GM12873 (cell line): ENCODE measurements around the gene HS3ST3A1.

Experiments
- TF ChIP-seq, protein P1 (sequence below): IDR thresholded peaks from 2 replicates; pipeline ENCODE4 v1.5.1; 2012; ENCODE audit warnings: low read depth, mild to moderate bottlenecking, moderate library complexity, low read length, control low read depth; ENCODE audit not compliant: insufficient read depth; ENCODE audit errors: missing control alignments

HS3ST3A1 gene

DNA sequence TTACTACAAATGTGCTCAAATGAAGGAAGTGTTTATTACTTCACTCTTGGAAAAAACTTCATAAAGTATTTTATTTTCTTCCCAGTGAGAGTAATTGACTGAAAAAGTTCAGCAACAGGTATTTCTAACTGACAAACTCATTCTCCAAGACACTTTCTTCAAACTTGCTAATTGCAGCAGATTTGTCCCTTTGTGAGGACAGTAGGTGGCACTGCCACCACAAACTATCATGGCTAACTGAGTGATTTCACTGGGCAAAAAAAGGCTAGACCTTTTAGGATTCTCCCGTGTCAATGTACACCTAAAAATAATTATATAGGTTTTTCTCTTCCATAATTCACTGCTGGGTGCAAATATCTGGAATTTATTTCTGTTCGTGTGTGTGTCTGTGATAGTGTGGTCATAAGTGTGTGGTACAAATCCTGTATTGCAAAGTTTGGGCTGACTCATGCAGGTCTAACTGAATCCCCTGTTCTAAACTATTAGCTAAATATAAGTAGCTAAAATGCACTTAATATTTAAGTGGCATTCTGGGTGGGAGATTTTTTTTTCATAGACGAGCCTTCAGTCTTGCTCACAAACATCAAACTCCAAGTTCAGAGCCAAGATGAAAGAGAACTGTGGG is 3.9 kb downstream of the HS3ST3A1 start:
- TF ChIP-seq, protein P1, sequence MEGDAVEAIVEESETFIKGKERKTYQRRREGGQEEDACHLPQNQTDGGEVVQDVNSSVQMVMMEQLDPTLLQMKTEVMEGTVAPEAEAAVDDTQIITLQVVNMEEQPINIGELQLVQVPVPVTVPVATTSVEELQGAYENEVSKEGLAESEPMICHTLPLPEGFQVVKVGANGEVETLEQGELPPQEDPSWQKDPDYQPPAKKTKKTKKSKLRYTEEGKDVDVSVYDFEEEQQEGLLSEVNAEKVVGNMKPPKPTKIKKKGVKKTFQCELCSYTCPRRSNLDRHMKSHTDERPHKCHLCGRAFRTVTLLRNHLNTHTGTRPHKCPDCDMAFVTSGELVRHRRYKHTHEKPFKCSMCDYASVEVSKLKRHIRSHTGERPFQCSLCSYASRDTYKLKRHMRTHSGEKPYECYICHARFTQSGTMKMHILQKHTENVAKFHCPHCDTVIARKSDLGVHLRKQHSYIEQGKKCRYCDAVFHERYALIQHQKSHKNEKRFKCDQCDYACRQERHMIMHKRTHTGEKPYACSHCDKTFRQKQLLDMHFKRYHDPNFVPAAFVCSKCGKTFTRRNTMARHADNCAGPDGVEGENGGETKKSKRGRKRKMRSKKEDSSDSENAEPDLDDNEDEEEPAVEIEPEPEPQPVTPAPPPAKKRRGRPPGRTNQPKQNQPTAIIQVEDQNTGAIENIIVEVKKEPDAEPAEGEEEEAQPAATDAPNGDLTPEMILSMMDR: peak; percentile 56

DNA sequence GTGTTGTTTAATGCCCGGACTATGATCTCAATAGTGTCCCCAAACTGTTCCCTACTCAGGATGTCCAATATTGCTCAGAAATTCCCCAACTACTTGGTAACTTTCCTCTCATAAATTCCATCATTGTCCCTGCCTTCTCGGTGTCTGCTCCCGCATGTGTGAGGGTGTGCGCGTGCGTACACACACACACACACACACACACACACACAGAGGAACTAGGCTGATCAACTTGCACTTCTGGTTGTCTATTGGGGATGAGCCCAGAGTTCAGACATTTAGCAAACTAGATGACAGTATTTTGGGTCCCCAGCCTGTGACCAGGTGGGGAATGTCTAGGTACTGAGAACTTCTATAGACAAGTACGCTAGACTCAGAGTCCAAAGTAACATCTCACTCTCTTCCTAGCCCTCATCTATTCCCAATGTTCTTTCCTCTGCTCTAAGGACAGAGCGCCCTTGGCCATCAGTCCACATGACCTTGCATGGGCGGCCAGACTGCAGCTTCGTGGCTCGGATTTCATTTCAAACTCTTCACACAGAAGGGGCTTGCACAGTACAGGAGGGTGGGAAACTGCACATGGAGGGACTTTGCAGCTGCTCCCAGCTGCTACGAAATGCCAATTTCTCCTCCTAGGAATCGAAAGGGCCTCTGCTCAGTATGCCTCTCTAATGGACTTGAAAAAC is 5.3 kb downstream of the HS3ST3A1 start:
- TF ChIP-seq, protein P1: no peak

DNA sequence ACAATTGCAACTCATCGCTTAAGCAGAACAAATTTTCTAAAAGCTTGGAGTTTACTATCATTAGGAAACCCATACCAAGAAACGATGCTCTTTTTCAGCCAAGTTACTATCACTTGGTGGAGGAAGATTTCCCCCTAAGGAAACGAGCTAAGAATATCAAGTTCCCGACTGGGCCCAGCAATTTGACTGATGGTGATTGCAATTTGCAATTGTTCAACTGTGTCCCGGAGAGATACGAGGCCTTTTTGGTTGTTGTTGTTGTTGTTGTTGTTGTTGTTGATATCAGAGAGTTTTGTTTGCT is 6.2 kb downstream of the HS3ST3A1 start:
- TF ChIP-seq, protein P1: no peak

DNA sequence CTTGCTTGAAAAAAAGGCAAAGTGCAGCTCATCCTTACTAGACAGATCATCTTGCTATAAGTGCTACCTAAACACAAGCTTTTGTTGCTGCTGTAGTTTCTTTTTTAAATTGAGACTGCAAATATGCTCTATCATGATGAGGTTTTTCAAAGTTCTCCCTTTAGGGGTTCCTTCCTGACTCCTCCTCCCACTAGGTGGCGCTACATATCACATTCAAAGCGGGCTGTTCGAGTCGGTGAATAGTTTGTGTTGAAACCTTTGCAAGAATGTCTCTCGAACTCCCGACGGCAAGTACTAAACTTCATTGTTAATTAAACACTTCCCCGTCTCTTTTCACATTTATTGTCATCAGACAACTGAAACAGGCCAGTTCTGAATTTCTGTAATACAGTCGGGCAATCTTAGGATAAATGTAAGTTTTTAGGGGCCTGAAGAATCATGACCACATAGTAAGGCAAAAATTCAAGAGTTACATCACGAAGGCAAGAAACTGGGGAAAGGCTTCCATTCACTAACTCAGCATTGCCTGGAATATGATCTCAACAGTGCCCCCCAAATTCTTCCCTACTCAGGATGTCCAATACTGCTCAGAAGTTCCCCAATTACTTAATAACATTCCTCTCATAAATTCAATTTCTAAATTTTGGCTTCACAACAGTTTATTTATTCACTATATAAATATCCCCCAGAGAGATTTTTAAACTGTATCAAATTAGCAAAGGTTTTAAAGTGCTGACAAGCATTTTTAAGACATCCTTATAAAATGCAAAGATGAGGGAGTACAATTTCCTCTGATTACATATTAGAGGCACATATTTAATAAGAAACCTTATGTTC is 6.7 kb downstream of the HS3ST3A1 start:
- TF ChIP-seq, protein P1: peak; percentile 85

DNA sequence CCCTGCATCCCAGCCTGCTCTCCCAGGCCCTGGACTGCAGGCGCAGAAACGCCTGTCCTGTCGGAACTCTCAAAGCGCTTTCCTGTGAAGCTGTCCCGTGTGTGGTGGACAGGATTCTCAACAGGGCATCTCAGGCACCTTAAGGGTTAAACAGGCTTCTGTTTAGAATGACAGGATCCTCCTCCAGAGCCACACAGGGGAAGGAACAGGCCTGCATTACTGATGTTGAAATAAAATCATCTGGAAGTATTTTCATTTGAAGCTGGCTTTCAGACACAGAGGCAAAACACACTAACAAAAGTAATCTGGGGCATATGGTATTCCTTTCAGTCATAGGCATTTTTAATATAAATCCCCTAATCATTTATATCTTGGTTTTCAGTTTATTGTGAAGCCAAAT is 7.4 kb downstream of the HS3ST3A1 start:
- TF ChIP-seq, protein P1: no peak

DNA sequence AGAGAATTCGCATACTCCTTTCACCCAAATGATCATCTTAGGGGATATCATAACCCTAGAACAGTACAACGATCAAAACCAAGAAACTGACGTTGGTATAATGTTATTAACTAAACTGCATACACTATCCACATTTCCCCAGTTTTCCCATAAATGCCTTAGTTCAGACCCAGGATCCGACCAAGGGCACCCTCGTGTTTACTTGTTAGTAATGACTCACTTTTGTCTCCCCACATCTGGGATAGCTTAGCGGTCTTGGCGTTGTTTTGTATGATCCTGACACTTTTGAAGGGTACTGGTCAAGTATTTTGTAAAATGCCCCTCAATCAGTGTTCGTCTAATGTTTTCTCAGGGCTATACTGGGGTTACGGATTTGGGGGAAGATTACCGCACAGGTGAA is 8.0 kb downstream of the HS3ST3A1 start:
- TF ChIP-seq, protein P1: no peak

DNA sequence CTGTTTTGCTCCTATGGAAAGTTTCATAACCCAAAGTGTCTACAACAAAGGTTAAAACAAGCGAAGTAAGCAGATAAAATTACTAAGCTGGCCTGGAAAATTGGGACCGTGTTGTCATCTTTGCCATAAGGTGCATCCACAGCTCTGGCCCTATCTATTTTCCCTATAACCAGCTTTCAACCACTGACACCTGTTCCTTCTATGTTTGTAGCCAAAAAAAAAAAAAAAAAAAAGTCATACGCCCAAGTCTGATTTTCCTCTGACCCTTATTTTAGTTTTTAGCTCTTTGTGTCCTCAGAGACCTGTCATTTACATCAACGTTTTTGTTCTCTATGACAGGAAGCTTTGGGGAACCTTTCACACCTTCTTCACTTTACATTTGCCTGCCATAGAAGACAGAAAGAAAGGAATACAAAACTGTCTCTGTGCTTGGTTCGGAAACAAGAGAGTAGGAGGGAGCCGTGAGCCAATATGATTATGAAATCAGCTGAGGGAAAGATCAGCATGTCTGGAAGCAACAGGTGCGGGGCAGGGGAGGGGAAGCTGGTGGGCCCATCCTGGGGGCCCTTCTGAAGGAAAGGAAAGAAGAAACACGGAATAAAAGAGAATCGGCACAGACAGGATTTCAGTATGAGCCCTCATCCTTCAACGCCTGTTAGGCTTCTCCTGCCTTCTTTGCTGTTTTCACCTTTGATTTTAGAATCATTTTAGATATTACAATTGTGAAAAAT is 8.5 kb downstream of the HS3ST3A1 start:
- TF ChIP-seq, protein P1: no peak
